ENCODE results near the gene IL7R. TPM values are rescaled to one million over a fixed set of nuclear protein-coding genes. Genes with fewer than 3 reads are reported as not detected.
A peak's percentile ranks its signal among the peaks of the same experiment; 100 is the strongest.

Gene IL7R
- total RNA-seq (1.2 TPM in 2 replicates), polyA plus RNA-seq (1.0 and 1.2 TPM in 2 replicates), polyA minus RNA-seq (1.8 and 2.4 TPM in 2 replicates), Bru-seq, nascent RNA (percentile 34 among the genes with signal in this experiment), BruChase-seq, experiment 1, labeled RNA remaining after a 6-hour chase (percentile 34 among the genes with signal in this experiment), BruChase-seq, experiment 2, labeled RNA remaining after a 2-hour chase (percentile 33 among the genes with signal in this experiment)
- polyA plus RNA-seq (2011; cell fraction: cytosol; rRNA removed), result 1.4 and 1.9 TPM in 2 replicates
- 2.9 and 3.5 TPM in 2 replicates for polyA plus RNA-seq (2011; cell fraction: nucleus; rRNA removed)
- polyA plus RNA-seq (2012), result 6.5 and 7.6 TPM in 2 replicates
- 0.61 TPM for polyA minus RNA-seq (2011; cell fraction: cytosol; rRNA and poly(A)+ RNA removed)
- polyA minus RNA-seq (2011; cell fraction: nucleus; rRNA and poly(A)+ RNA removed), result 1.9 and 2.4 TPM in 2 replicates
- long read RNA-seq, partial matches to known transcripts, result 1 of 3 reads
- long read RNA-seq, other reads (novel, unspliced or antisense), result 2 of 3 reads

GRCh38 chr5:35856765-35857351 is at the start of gene IL7R:
IL7R (plus strand) TSS chr5:35856891; CDS start chr5:35856978, 87 bp downstream.
- Histone ChIP-seq H3K79me2 (ENCODE audit: control insufficient read depth, insufficient read depth, low read length) (no peaks in the 10 kb centered on the region), H3K4me2 (ENCODE audit: insufficient read depth, low read length) (peak within 1 kb of the TSS; percentile 71), H3K9me3 (replicated peaks; ENCODE audit: control insufficient read depth, insufficient read depth, low read length) (no peaks in the 10 kb centered on the region), H3K4me1 (ENCODE audit: control insufficient read depth, extremely low read depth, insufficient read depth, low read length) (peaks cover 24% of the 10 kb centered on the region), H3K9ac (replicated peaks; ENCODE audit: extremely low read depth, insufficient read depth, low read length) (no peak within 1 kb of the TSS), H4K20me1 (replicated peaks; ENCODE audit: control insufficient read depth, extremely low read depth, insufficient read depth, low read length) (no peaks in the 10 kb centered on the region), H3K27me3 (ENCODE audit: control insufficient read depth in 2 of 2, insufficient read depth in 2 of 2, low read length in 2 of 2) (no peaks in the 10 kb centered on the region), H3K36me3 (ENCODE audit: control insufficient read depth in 2 of 2, extremely low read depth in 1 of 2, insufficient read depth in 2 of 2, low read length in 2 of 2) (no peaks in the 10 kb centered on the region), H3K27ac (ENCODE audit: insufficient read depth, low read depth, low read length) (peak within 1 kb of the TSS; percentile 68), H3K4me3 (replicated peaks in 1 of 3; ENCODE audit: insufficient read depth in 1 of 3, low read depth in 1 of 3, low read length in 3 of 3) (no peak within 1 kb of the TSS), H2AFZ (ENCODE audit: low read depth, low read length) (peak within 1 kb of the TSS; percentile 92), H3K9me1 (replicated peaks; ENCODE audit: control insufficient read depth, extremely low read depth, insufficient read depth, low read length) (no peaks in the 10 kb centered on the region)
- dilution Hi-C loops (cut with MboI; ENCODE audit: extremely low pct_ligation_motif_present, low sequenced_read_pairs), result no loop called here
- intact Hi-C loops (cut with micrococcal nuclease), result loop anchor here (2.0 kb wide), 1 partner anchor 74 kb away; no protein-coding TSS in a partner anchor
- TF ChIP-seq GATA2 (IDR thresholded peaks at IDR 0.05; ENCODE audit: insufficient read depth, insufficient read length, low read depth, low read length) (peak; percentile 29), JUN (IDR thresholded peaks at IDR 0.05; ENCODE audit: borderline replicate concordance, insufficient read depth, insufficient read length, low read depth) (peak; percentile 4), MYC (IDR thresholded peaks at IDR 0.05; ENCODE audit: low read depth, low read length) (no peak), POLR2AphosphoS5 (IDR thresholded peaks at IDR 0.05; ENCODE audit: insufficient read depth, low read depth, low read length) (no peak)
- TSS peak; percentile 76 for BruUV-seq (replicated peaks)
- peak; percentile 47 for DNase-seq (ENCODE audit: low read depth, low spot score)
- ChIA-PET CTCF (interaction anchor here (2.3 to 4.3 kb wide), 3 partner anchors 68 to 206 kb away, joined by 8 to 16 read pairs (median 14); no protein-coding TSS in a partner anchor), POLR2A (no interaction called here)
- no peak for FAIRE-seq

- no peak for DNase-seq (ENCODE audit: low read depth, low spot score)
- H3K9me3 ChIP-seq (replicated peaks; ENCODE audit: control insufficient read depth, insufficient read depth, low read length), result no peaks in the 10 kb centered on the region
- no peak overlapping the region for H3K4me2 ChIP-seq (ENCODE audit: insufficient read depth, low read length)
- H4K20me1 ChIP-seq (replicated peaks; ENCODE audit: control insufficient read depth, extremely low read depth, insufficient read depth, low read length), result no peaks in the 10 kb centered on the region
- H3K36me3 ChIP-seq (ENCODE audit: control insufficient read depth in 2 of 2, extremely low read depth in 1 of 2, insufficient read depth in 2 of 2, low read length in 2 of 2), result no peaks in the 10 kb centered on the region
- TF ChIP-seq FOS (IDR thresholded peaks at IDR 0.05; ENCODE audit: borderline replicate concordance, insufficient read depth, low read length), result no peak
- TF ChIP-seq MAX (IDR thresholded peaks at IDR 0.05; ENCODE audit: insufficient read depth, insufficient read length), result no peak
- no peak for TF ChIP-seq EZH2 (IDR thresholded peaks at IDR 0.05; ENCODE audit: borderline replicate concordance, low read depth, low read length, severe bottlenecking)
- TF ChIP-seq JUN (IDR thresholded peaks at IDR 0.05; ENCODE audit: borderline replicate concordance, insufficient read depth, insufficient read length, low read depth), result no peak
- no peak for TF ChIP-seq GATA2 (IDR thresholded peaks at IDR 0.05; ENCODE audit: insufficient read depth, insufficient read length, low read depth, low read length)
- no peak for TF ChIP-seq CTCF (IDR thresholded peaks at IDR 0.05; ENCODE audit: extremely low read depth in 1 of 2, insufficient read depth in 1 of 2, low read depth in 1 of 2, low read length in 2 of 2)
- TF ChIP-seq MYC (IDR thresholded peaks at IDR 0.05; ENCODE audit: low read depth, low read length), result no peak
- TF ChIP-seq POLR2AphosphoS5 (IDR thresholded peaks at IDR 0.05; ENCODE audit: insufficient read depth, low read depth, low read length), result no peak
- no peak for TF ChIP-seq POLR2A (IDR thresholded peaks at IDR 0.05; ENCODE audit: low read depth, low read length)
- BruUV-seq (replicated peaks), result no TSS peak
- intact Hi-C loops (cut with micrococcal nuclease) (no loop called here), dilution Hi-C loops (cut with MboI; ENCODE audit: extremely low pct_ligation_motif_present, low sequenced_read_pairs) (no loop called here)
- no peak overlapping the region for H3K27ac ChIP-seq (ENCODE audit: insufficient read depth, low read depth, low read length)
- ChIA-PET POLR2A (no interaction called here), CTCF (interaction anchor here (1.9 kb wide), 1 partner anchor 114 kb away, joined by 7 read pairs; no protein-coding TSS in a partner anchor)
- no peak overlapping the region for H2AFZ ChIP-seq (ENCODE audit: low read depth, low read length)
- H3K4me3 ChIP-seq (replicated peaks in 1 of 3; ENCODE audit: insufficient read depth in 1 of 3, low read depth in 1 of 3, low read length in 3 of 3), result no peak overlapping the region
- H3K27me3 ChIP-seq (ENCODE audit: control insufficient read depth in 2 of 2, insufficient read depth in 2 of 2, low read length in 2 of 2), result peaks cover 0 to 1% of the 10 kb centered on the region in 2 experiments
- H3K4me1 ChIP-seq (ENCODE audit: control insufficient read depth, extremely low read depth, insufficient read depth, low read length), result no peaks in the 10 kb centered on the region
- no peaks in the 10 kb centered on the region for H3K9me1 ChIP-seq (replicated peaks; ENCODE audit: control insufficient read depth, extremely low read depth, insufficient read depth, low read length)
- no peak for FAIRE-seq
- no peak overlapping the region for H3K9ac ChIP-seq (replicated peaks; ENCODE audit: extremely low read depth, insufficient read depth, low read length)
- H3K79me2 ChIP-seq (ENCODE audit: control insufficient read depth, insufficient read depth, low read length), result no peaks in the 10 kb centered on the region
Measured at GRCh38 chr5:35810601-35811000, 46.1 kb upstream of the IL7R start.

Data from endothelial cell of umbilical vein (primary cell).